ENCODE results near the gene PAN2.
"Not testable (repeated sequence)": the region's sequence is repeated elsewhere in the genome, so short reads cannot be mapped to it uniquely, and the experiment has no call there.

The PAN2 gene

GRCh38 chr12:56333679-56334489, at the start of gene PAN2:
TSS of gene PAN2 (minus strand) at chr12:56334000. CDS start at chr12:56333094, 906 bp downstream.
- DNase-seq = peak; percentile 68

GRCh38 chr12:56382611-56383010, 48.8 kb upstream of the PAN2 start:
- DNase-seq = no peak

- DNase-seq = no peak
Observed at GRCh38 chr12:56377989-56378316, 44.2 kb upstream of the PAN2 start.

- DNase-seq = no peak
Observed at GRCh38 chr12:56377310-56377988, 43.6 kb upstream of the PAN2 start.

GRCh38 chr12:56375598-56376434, 42.0 kb upstream of the PAN2 start:
- no peak for DNase-seq

GRCh38 chr12:56374726-56375597, 41.2 kb upstream of the PAN2 start:
- DNase-seq = no peak

- DNase-seq = no peak
Observed at GRCh38 chr12:56373515-56373914, 39.7 kb upstream of the PAN2 start.

GRCh38 chr12:56366948-56367347, 33.1 kb upstream of the PAN2 start:
- DNase-seq = no peak

GRCh38 chr12:56362130-56363059, 28.6 kb upstream of the PAN2 start, which contains the start of gene APOF:
TSS of gene APOF (minus strand) at chr12:56362857. CDS start at chr12:56362745, 112 bp downstream.
- DNase-seq = no peak

GRCh38 chr12:56361487-56362129, 27.8 kb upstream of the PAN2 start:
- no peak for DNase-seq

- peak; percentile 82 for DNase-seq
Observed at GRCh38 chr12:56359851-56360767, 26.3 kb upstream of the PAN2 start, which contains the start of gene STAT2. TSS of gene STAT2 (minus strand) at chr12:56360107. CDS start at chr12:56356571, 3,536 bp downstream.

GRCh38 chr12:56358836-56359532, 25.2 kb upstream of the PAN2 start:
- DNase-seq = no peak

GRCh38 chr12:56351325-56351724, 17.5 kb upstream of the PAN2 start:
- DNase-seq = no peak

GRCh38 chr12:56350662-56351061, 16.9 kb upstream of the PAN2 start:
- DNase-seq = no peak

GRCh38 chr12:56348776-56349175, 15.0 kb upstream of the PAN2 start:
- no peak for DNase-seq

- not testable (repeated sequence) for DNase-seq
Observed at GRCh38 chr12:56347255-56347654, 13.5 kb upstream of the PAN2 start.

GRCh38 chr12:56346675-56347074, 12.9 kb upstream of the PAN2 start:
- no peak for DNase-seq

GRCh38 chr12:56342290-56342689, 8.5 kb upstream of the PAN2 start:
- not testable (repeated sequence) for DNase-seq

- no peak for DNase-seq
Observed at GRCh38 chr12:56341616-56342015, 7.8 kb upstream of the PAN2 start.

Measured in KG1 (cell line).